Measurements from ENCODE around the gene MYO10.
A peak's percentile ranks its signal among the peaks of the same experiment; 100 is the strongest.

MYO10 gene

GRCh38 chr5:16849181-16849580 is 86.9 kb downstream of the MYO10 start:
- H3K4me3 ChIP-seq (ENCODE audit: low read depth, low read length): no peak overlapping the region
- ChIA-PET POLR2A (no interaction called here), CTCF (interaction anchor here (0.9 to 1.9 kb wide), 2 partner anchors 8 to 17 kb away, joined by 4 to 5 read pairs; no protein-coding TSS in a partner anchor)
- H3K27ac ChIP-seq (ENCODE audit: extremely low read depth, low read depth, low read length): no peak overlapping the region
- H3K4me1 ChIP-seq (ENCODE audit: control insufficient read depth, insufficient read depth, low read length): 0 out of 2 replicates have a peak, but pooled peaks cover 2% of the 10 kb centered on the region
- H3K9me3 ChIP-seq (ENCODE audit: control insufficient read depth, insufficient read depth, low read depth, low read length): no peaks in the 10 kb centered on the region
- no peaks in the 10 kb centered on the region; a peak in 1 of 3 replicates for H3K36me3 ChIP-seq (ENCODE audit: control insufficient read depth in 2 of 2, insufficient read depth in 1 of 2, low read length in 2 of 2)
- no peak for TF ChIP-seq ZNF266 (tag by site-specific recombination; IDR thresholded peaks at IDR 0.05; ENCODE audit: low read depth)
- TF ChIP-seq HIC1 (tag by site-specific recombination; IDR thresholded peaks at IDR 0.05): no peak
- TF ChIP-seq ZFP41 (tag by site-specific recombination; IDR thresholded peaks at IDR 0.05; ENCODE audit: borderline replicate concordance): no peak
- TF ChIP-seq PRDM6 (tag by site-specific recombination; IDR thresholded peaks at IDR 0.05): no peak
- no peak for TF ChIP-seq ZBTB20 (tag by site-specific recombination; IDR thresholded peaks at IDR 0.05)
- TF ChIP-seq BCL11B (tag by site-specific recombination; IDR thresholded peaks at IDR 0.05; ENCODE audit: low read depth): no peak
- TF ChIP-seq ZNF138 (tag by site-specific recombination; IDR thresholded peaks at IDR 0.05; ENCODE audit: borderline replicate concordance): no peak
- TF ChIP-seq ZBTB49 (tag by site-specific recombination; IDR thresholded peaks at IDR 0.05; ENCODE audit: low read depth): no peak
- no peak for TF ChIP-seq ZNF26 (tag by site-specific recombination; IDR thresholded peaks at IDR 0.05)
- TF ChIP-seq TRIM28 (IDR thresholded peaks at IDR 0.05; ENCODE audit: borderline replicate concordance, low read length): no peak

- H3K27ac ChIP-seq (ENCODE audit: extremely low read depth, low read depth, low read length): no peak overlapping the region
- TF ChIP-seq ZSCAN4 (tag by site-specific recombination; IDR thresholded peaks at IDR 0.05) (0 out of 2 replicates have a peak, but pooled peaks have one; percentile 51), HOXA7 (CRISPR knock-in tag; IDR thresholded peaks at IDR 0.05; ENCODE audit: borderline replicate concordance) (no peak), CTCF (tag by site-specific recombination; IDR thresholded peaks at IDR 0.05) (0 out of 2 replicates have a peak, but pooled peaks have one; percentile 27)
- POLR2A ChIA-PET: no interaction called here
- no peaks in the 10 kb centered on the region for H3K9me3 ChIP-seq (ENCODE audit: control insufficient read depth, insufficient read depth, low read depth, low read length)
- H3K4me3 ChIP-seq (ENCODE audit: low read depth, low read length): no peak overlapping the region
- no peaks in the 10 kb centered on the region; a peak in 1 of 3 replicates for H3K36me3 ChIP-seq (ENCODE audit: control insufficient read depth in 2 of 2, insufficient read depth in 1 of 2, low read length in 2 of 2)
- peaks cover 3% of the 10 kb centered on the region; the same call in 1 of the 2 replicates for H3K4me1 ChIP-seq (ENCODE audit: control insufficient read depth, insufficient read depth, low read length)
- CTCF ChIA-PET: interaction anchor here (0.6 to 1.2 kb wide), 9 partner anchors 9 to 1712 kb away, joined by 3 to 6 read pairs (median 3); no protein-coding TSS in a partner anchor
Observed at GRCh38 chr5:16844952-16845351, 91.1 kb downstream of the MYO10 start.
